Measurements from ENCODE around the gene TNPO2. TPM values are rescaled to one million over a fixed set of nuclear protein-coding genes. Genes with fewer than 3 reads are reported as not detected.

The TNPO2 gene
- total and polyA plus RNA-seq, 2 of the 13 experiments (the other 11 are each of a cell fraction or from before 2014, with no cell fraction given), result 31.7 to 61.0 TPM

GRCh38 chr19:12766051-12766521 lies 42.4 kb upstream of the TNPO2 start (continued):
- TF ChIP-seq SNRNP70 (IDR thresholded peaks at IDR 0.05; ENCODE audit: low read depth, low read length) (no peak), PAF1 (CRISPR knock-in tag; IDR thresholded peaks at IDR 0.05) (no peak), ZBTB10 (CRISPR knock-in tag; IDR thresholded peaks at IDR 0.05; ENCODE audit: borderline replicate concordance) (no peak), ZNF577 (CRISPR knock-in tag; IDR thresholded peaks at IDR 0.05; ENCODE audit: borderline replicate concordance, low read depth) (no peak), PCBP1 (IDR thresholded peaks at IDR 0.05; ENCODE audit: borderline replicate concordance, low read depth, low read length) (no peak), ZNF605 (CRISPR knock-in tag; IDR thresholded peaks at IDR 0.05) (peak; percentile 81; the same call in 1 of the 2 replicates), ZNF788 (CRISPR knock-in tag; IDR thresholded peaks at IDR 0.05; ENCODE audit: borderline replicate concordance) (peak; percentile 89), ZNF343 (CRISPR knock-in tag; IDR thresholded peaks at IDR 0.05) (no peak), ZNF253 (CRISPR knock-in tag; IDR thresholded peaks at IDR 0.05; ENCODE audit: borderline replicate concordance) (no peak), TRIM24 (CRISPR knock-in tag; IDR thresholded peaks at IDR 0.05) (no peak)
- TF ChIP-seq, protein P1, sequence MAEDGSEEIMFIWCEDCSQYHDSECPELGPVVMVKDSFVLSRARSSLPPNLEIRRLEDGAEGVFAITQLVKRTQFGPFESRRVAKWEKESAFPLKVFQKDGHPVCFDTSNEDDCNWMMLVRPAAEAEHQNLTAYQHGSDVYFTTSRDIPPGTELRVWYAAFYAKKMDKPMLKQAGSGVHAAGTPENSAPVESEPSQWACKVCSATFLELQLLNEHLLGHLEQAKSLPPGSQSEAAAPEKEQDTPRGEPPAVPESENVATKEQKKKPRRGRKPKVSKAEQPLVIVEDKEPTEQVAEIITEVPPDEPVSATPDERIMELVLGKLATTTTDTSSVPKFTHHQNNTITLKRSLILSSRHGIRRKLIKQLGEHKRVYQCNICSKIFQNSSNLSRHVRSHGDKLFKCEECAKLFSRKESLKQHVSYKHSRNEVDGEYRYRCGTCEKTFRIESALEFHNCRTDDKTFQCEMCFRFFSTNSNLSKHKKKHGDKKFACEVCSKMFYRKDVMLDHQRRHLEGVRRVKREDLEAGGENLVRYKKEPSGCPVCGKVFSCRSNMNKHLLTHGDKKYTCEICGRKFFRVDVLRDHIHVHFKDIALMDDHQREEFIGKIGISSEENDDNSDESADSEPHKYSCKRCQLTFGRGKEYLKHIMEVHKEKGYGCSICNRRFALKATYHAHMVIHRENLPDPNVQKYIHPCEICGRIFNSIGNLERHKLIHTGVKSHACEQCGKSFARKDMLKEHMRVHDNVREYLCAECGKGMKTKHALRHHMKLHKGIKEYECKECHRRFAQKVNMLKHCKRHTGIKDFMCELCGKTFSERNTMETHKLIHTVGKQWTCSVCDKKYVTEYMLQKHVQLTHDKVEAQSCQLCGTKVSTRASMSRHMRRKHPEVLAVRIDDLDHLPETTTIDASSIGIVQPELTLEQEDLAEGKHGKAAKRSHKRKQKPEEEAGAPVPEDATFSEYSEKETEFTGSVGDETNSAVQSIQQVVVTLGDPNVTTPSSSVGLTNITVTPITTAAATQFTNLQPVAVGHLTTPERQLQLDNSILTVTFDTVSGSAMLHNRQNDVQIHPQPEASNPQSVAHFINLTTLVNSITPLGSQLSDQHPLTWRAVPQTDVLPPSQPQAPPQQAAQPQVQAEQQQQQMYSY (CRISPR knock-in tag; IDR thresholded peaks at IDR 0.05), result 0 out of 2 replicates have a peak, but pooled peaks have one; percentile 31
- TF ChIP-seq, protein P2, sequence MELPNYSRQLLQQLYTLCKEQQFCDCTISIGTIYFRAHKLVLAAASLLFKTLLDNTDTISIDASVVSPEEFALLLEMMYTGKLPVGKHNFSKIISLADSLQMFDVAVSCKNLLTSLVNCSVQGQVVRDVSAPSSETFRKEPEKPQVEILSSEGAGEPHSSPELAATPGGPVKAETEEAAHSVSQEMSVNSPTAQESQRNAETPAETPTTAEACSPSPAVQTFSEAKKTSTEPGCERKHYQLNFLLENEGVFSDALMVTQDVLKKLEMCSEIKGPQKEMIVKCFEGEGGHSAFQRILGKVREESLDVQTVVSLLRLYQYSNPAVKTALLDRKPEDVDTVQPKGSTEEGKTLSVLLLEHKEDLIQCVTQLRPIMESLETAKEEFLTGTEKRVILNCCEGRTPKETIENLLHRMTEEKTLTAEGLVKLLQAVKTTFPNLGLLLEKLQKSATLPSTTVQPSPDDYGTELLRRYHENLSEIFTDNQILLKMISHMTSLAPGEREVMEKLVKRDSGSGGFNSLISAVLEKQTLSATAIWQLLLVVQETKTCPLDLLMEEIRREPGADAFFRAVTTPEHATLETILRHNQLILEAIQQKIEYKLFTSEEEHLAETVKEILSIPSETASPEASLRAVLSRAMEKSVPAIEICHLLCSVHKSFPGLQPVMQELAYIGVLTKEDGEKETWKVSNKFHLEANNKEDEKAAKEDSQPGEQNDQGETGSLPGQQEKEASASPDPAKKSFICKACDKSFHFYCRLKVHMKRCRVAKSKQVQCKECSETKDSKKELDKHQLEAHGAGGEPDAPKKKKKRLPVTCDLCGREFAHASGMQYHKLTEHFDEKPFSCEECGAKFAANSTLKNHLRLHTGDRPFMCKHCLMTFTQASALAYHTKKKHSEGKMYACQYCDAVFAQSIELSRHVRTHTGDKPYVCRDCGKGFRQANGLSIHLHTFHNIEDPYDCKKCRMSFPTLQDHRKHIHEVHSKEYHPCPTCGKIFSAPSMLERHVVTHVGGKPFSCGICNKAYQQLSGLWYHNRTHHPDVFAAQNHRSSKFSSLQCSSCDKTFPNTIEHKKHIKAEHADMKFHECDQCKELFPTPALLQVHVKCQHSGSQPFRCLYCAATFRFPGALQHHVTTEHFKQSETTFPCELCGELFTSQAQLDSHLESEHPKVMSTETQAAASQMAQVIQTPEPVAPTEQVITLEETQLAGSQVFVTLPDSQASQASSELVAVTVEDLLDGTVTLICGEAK (IDR thresholded peaks at IDR 0.05), result no peak
- TF ChIP-seq, protein P2 (CRISPR knock-in tag; IDR thresholded peaks at IDR 0.05), result 0 out of 2 replicates have a peak, but pooled peaks have one; percentile 49
- TF ChIP-seq, protein P3, sequence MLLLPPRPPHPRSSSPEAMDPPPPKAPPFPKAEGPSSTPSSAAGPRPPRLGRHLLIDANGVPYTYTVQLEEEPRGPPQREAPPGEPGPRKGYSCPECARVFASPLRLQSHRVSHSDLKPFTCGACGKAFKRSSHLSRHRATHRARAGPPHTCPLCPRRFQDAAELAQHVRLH (CRISPR knock-in tag; IDR thresholded peaks at IDR 0.05; ENCODE audit: borderline replicate concordance, low read depth), result peak; percentile 70; the same call in 1 of the 2 replicates
